Activated T-cell treated with anti-CD3 and anti-CD28 coated beads for 1 hour (primary cell): Measurements from ENCODE around the gene SKI.
"Not testable (repeated sequence)": the region's sequence is repeated elsewhere in the genome, so short reads cannot be mapped to it uniquely, and the experiment has no call there.

Experiments
- DNase-seq: peaks from one replicate; pipeline ENCODE4 v3.0.0-alpha.2; 2020; ENCODE audit warnings: low read depth

SKI gene

GRCh38 chr1:2320006-2320405, 91.9 kb downstream of the SKI start:
- DNase-seq, result no peak

GRCh38 chr1:2320760-2321667, 92.9 kb downstream of the SKI start:
- DNase-seq, result no peak

GRCh38 chr1:2322065-2322571, 94.0 kb downstream of the SKI start:
- no peak for DNase-seq

- DNase-seq, result no peak
Observed at GRCh38 chr1:2322581-2323211, 94.6 kb downstream of the SKI start.

- DNase-seq, result no peak
Observed at GRCh38 chr1:2323451-2323974, 95.4 kb downstream of the SKI start.

GRCh38 chr1:2324553-2325366, 96.6 kb downstream of the SKI start:
- no peak for DNase-seq

- no peak for DNase-seq
Observed at GRCh38 chr1:2326524-2326923, 98.4 kb downstream of the SKI start.

GRCh38 chr1:2327162-2327561, 99.0 kb downstream of the SKI start:
- DNase-seq, result not testable (repeated sequence)

- DNase-seq, result no peak
Observed at GRCh38 chr1:2327841-2328240, 99.7 kb downstream of the SKI start.

- DNase-seq, result no peak
Observed at GRCh38 chr1:2328676-2329455, 100.7 kb downstream of the SKI start.

- no peak for DNase-seq
Observed at GRCh38 chr1:2330035-2330434, 101.9 kb downstream of the SKI start.

GRCh38 chr1:2330519-2331199, 102.5 kb downstream of the SKI start:
- no peak for DNase-seq

- DNase-seq, result no peak
Observed at GRCh38 chr1:2331200-2331544, 103.1 kb downstream of the SKI start.

GRCh38 chr1:2331580-2331979, 103.5 kb downstream of the SKI start:
- not testable (repeated sequence) for DNase-seq

GRCh38 chr1:2334366-2334765, 106.2 kb downstream of the SKI start:
- no peak for DNase-seq

GRCh38 chr1:2334883-2335534, 106.9 kb downstream of the SKI start:
- no peak for DNase-seq

- no peak for DNase-seq
Observed at GRCh38 chr1:2335721-2336455, 107.8 kb downstream of the SKI start.

GRCh38 chr1:2336499-2336898, 108.4 kb downstream of the SKI start:
- DNase-seq, result no peak

GRCh38 chr1:2337081-2337480, 109.0 kb downstream of the SKI start:
- no peak for DNase-seq

- DNase-seq, result no peak
Observed at GRCh38 chr1:2337501-2337900, 109.4 kb downstream of the SKI start.
